SU-DHL-6 (cell line): ENCODE data around the gene CD79A.

Source experiments
- H2AFZ ChIP-seq: fragments of 200-600 bp; sonication (generic); 2 replicates; pipeline ENCODE4 v1.6.1; 2014; ENCODE audit warnings: low read depth, mild to moderate bottlenecking, moderate library complexity, mixed read lengths, antibody characterized with exemption, low read length; ENCODE audit not compliant: severe bottlenecking
- H3F3A ChIP-seq: fragments of 200-600 bp; shearing (Covaris generic); 2 replicates; pipeline ENCODE4 v1.6.0; 2016; ENCODE audit warnings: antibody characterized with exemption, mild to moderate bottlenecking; ENCODE audit not compliant: insufficient read depth
- H3K27ac ChIP-seq: fragments of 200-600 bp; sonication (generic); 2 replicates; pipeline ENCODE4 v1.5.1; 2016; ENCODE audit warnings: low read depth, mild to moderate bottlenecking, low read length, moderate library complexity, mixed read lengths
- H3K27me3 ChIP-seq: fragments of 200-600 bp; sonication (generic), shearing (Covaris generic); 2 replicates; pipeline ENCODE4 v1.6.0; 2014; ENCODE audit warnings: mild to moderate bottlenecking, low read length
- H3K36me3 ChIP-seq: fragments of 200-600 bp; sonication (generic); 2 replicates; pipeline ENCODE4 v1.6.1; 2014; ENCODE audit warnings: mild to moderate bottlenecking, low read length, mixed read lengths
- H3K4me2 ChIP-seq: fragments of 300-600, 200-600 bp; shearing (Covaris generic), sonication (generic); 2 replicates; pipeline ENCODE4 v1.6.0; 2014; ENCODE audit warnings: low read length, low read depth, mild to moderate bottlenecking; ENCODE audit not compliant: poor library complexity, severe bottlenecking
- H3K4me3 ChIP-seq: fragments of 200-600 bp; sonication (generic); 2 replicates; pipeline ENCODE4 v1.5.1; 2014; ENCODE audit warnings: antibody characterized with exemption, low read length, mild to moderate bottlenecking, mixed read lengths; ENCODE audit not compliant: insufficient read depth, poor library complexity, severe bottlenecking
- H3K79me2 ChIP-seq: fragments of 200-600 bp; sonication (generic); 2 replicates; pipeline ENCODE4 v1.6.1; 2014; ENCODE audit warnings: mild to moderate bottlenecking, low read length, moderate library complexity; ENCODE audit not compliant: insufficient read depth
- H3K9ac ChIP-seq: fragments of 200-600 bp; sonication (generic); 2 replicates; pipeline ENCODE4 v1.7.0; 2014; ENCODE audit warnings: mild to moderate bottlenecking, low read length
- H3K9me2 ChIP-seq: fragments of 200-600 bp; sonication (generic); replicated peaks from 2 replicates; pipeline ENCODE4 v1.6.1; 2014; ENCODE audit warnings: low read length; ENCODE audit not compliant: insufficient read depth
- H3K9me3 ChIP-seq: fragments of 200-600 bp; sonication (generic); 2 replicates; pipeline ENCODE4 v1.6.1; 2014; ENCODE audit warnings: low read length, mixed read lengths; ENCODE audit not compliant: insufficient read depth
- H4K20me1 ChIP-seq: fragments of 200-600 bp; sonication (generic); 2 replicates; pipeline ENCODE4 v1.6.1; 2014; ENCODE audit warnings: low read depth, mild to moderate bottlenecking, antibody characterized with exemption, low read length, moderate library complexity, mixed read lengths
- EZH2phosphoT487 ChIP-seq: fragments of 200-600 bp; sonication (generic), shearing (Covaris generic); conservative IDR thresholded peaks from 2 replicates; pipeline ENCODE4 v1.6.1; 2018; ENCODE audit warnings: mild to moderate bottlenecking, antibody characterized with exemption, low read length, moderate library complexity, mixed read lengths
- TF ChIP-seq, protein P1 (sequence below): fragments of 200-600 bp; sonication (generic); IDR thresholded peaks from one replicate; pipeline ENCODE4 v1.5.1; 2017; ENCODE audit warnings: antibody characterized with exemption, mild to moderate bottlenecking, low read length, moderate library complexity; ENCODE audit not compliant: insufficient read depth, poor library complexity, severe bottlenecking

The CD79A gene

DNA sequence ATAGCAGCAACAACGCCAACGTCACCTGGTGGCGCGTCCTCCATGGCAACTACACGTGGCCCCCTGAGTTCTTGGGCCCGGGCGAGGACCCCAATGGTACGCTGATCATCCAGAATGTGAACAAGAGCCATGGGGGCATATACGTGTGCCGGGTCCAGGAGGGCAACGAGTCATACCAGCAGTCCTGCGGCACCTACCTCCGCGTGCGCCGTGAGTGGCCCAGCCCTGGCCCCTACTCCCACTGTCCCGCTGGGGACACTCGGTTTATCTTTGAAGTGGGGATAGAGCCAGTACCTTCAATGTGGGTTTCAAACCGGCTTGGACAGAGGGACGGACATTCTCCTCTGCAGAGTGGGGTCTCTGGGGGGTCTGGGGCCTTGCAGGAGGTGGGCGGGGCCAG, 2.0 kb downstream of the CD79A start:
- H3K4me2 ChIP-seq: peak overlapping the region; percentile 98
- peak overlapping the region; percentile 100 for H3K27ac ChIP-seq
- H3F3A ChIP-seq: peaks cover 79% of the 10 kb centered on the region
- H4K20me1 ChIP-seq: no peaks in the 10 kb centered on the region
- peaks cover 20% of the 10 kb centered on the region for H3K36me3 ChIP-seq
- TF ChIP-seq, protein P1, sequence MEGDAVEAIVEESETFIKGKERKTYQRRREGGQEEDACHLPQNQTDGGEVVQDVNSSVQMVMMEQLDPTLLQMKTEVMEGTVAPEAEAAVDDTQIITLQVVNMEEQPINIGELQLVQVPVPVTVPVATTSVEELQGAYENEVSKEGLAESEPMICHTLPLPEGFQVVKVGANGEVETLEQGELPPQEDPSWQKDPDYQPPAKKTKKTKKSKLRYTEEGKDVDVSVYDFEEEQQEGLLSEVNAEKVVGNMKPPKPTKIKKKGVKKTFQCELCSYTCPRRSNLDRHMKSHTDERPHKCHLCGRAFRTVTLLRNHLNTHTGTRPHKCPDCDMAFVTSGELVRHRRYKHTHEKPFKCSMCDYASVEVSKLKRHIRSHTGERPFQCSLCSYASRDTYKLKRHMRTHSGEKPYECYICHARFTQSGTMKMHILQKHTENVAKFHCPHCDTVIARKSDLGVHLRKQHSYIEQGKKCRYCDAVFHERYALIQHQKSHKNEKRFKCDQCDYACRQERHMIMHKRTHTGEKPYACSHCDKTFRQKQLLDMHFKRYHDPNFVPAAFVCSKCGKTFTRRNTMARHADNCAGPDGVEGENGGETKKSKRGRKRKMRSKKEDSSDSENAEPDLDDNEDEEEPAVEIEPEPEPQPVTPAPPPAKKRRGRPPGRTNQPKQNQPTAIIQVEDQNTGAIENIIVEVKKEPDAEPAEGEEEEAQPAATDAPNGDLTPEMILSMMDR: no peak
- H3K9me2 ChIP-seq: no peaks in the 10 kb centered on the region
- no peak overlapping the region for H2AFZ ChIP-seq
- no peaks in the 10 kb centered on the region for H3K9me3 ChIP-seq
- peak overlapping the region; percentile 99 for H3K9ac ChIP-seq
- no peaks in the 10 kb centered on the region for H3K27me3 ChIP-seq
- peak overlapping the region; percentile 86 for H3K4me3 ChIP-seq
- peaks cover 32% of the 10 kb centered on the region for H3K79me2 ChIP-seq

DNA sequence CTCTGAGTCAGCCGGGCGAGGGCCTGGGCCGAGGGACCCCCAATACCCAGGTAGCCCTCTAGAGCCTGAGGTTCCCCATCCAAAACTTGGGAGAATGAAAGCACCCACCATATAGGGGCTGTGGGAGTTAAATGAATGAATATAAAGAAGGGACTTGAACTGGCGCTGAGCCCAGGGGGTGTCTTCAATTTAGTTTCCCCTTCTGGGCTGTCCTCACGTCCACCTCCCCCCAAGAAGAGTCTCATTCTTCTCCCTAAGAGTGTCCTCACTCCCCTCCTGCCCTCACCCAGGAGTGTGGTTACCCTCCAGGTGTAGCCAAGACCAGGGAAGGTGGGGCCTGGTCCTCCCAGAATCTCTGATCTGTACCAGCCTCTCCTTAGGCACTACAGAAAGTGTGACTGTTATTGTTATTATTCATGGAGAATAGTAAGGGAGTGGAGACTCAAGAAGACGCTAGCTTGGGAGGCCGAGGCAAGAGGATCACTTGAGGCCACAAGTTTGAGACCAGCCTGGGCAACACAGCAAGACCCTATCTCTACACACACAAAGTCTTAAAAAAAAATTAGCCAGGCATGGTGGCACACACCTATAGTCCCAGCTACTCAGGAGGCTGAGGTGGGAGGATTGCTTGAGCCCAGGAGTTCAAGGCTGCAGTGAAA, 2.7 kb downstream of the CD79A start:
- peaks cover 20% of the 10 kb centered on the region for H3K36me3 ChIP-seq
- peaks cover 74% of the 10 kb centered on the region for H3F3A ChIP-seq
- H3K4me2 ChIP-seq: peak overlapping the region; percentile 98
- no peaks in the 10 kb centered on the region for H4K20me1 ChIP-seq
- H3K9ac ChIP-seq: peak overlapping the region; percentile 99
- H3K27me3 ChIP-seq: no peaks in the 10 kb centered on the region
- peak overlapping the region; percentile 100 for H3K27ac ChIP-seq
- H3K9me3 ChIP-seq: no peaks in the 10 kb centered on the region
- peak overlapping the region; percentile 86 for H3K4me3 ChIP-seq
- H3K79me2 ChIP-seq: peaks cover 38% of the 10 kb centered on the region
- no peaks in the 10 kb centered on the region for H3K9me2 ChIP-seq
- TF ChIP-seq, protein P1: no peak
- TF ChIP-seq EZH2phosphoT487: no peak
- no peak overlapping the region for H2AFZ ChIP-seq

DNA sequence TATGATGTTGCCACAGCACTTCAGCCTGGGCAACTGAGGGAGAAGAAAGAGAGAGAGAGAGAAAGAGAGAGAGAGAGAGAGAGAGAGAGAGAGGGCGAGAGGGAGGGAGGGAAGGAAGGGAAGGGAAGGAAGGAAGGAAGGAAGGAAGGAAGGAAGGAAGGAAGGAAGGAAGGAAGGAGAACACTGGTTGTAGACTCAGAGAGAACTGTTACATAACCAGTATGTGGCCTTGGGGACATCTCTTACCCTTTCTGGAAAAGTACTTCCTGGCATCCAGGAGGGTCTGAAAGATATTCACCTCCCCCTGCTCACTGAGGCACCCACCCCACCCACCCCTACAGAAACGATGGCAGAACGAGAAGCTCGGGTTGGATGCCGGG, 3.2 kb downstream of the CD79A start:
- Histone ChIP-seq H3K4me3 (no peak overlapping the region), H3K9ac (peak overlapping the region; percentile 99), H3K79me2 (peaks cover 43% of the 10 kb centered on the region)

More for the DNA sequence above, 3.2 kb downstream of the CD79A start:
- H3K27me3 ChIP-seq: no peaks in the 10 kb centered on the region
- H3K9me3 ChIP-seq: no peaks in the 10 kb centered on the region
- peaks cover 74% of the 10 kb centered on the region for H3F3A ChIP-seq
- H3K27ac ChIP-seq: peak overlapping the region; percentile 100
- H3K9me2 ChIP-seq: no peaks in the 10 kb centered on the region
- peak overlapping the region; percentile 98 for H3K4me2 ChIP-seq
- H3K36me3 ChIP-seq: peaks cover 20% of the 10 kb centered on the region
- H2AFZ ChIP-seq: no peak overlapping the region
- no peak for TF ChIP-seq EZH2phosphoT487
- TF ChIP-seq, protein P1: no peak
- no peaks in the 10 kb centered on the region for H4K20me1 ChIP-seq
